ENCODE results near the gene DGKG. TPM values are rescaled to one million over a fixed set of nuclear protein-coding genes. Genes with fewer than 3 reads are reported as not detected.

The DGKG gene
- total RNA-seq, 1 donor from 2014 or later = 1.0 TPM

- DNase-seq (ENCODE audit: low read depth) = no peak
- H3K4me3 ChIP-seq (ENCODE audit: low read depth, low read length) = no peak overlapping the region
- TF ChIP-seq CTCF (conservative IDR thresholded peaks at IDR 0.05; ENCODE audit: low read depth, low read length) = no peak
These were observed 209.1 kb downstream of the DGKG start for GRCh38 chr3:186152889-186153292.

- no peak for TF ChIP-seq CTCF (conservative IDR thresholded peaks at IDR 0.05; ENCODE audit: low read depth, low read length)
- DNase-seq (ENCODE audit: low read depth) = no peak
- no peak overlapping the region for H3K4me3 ChIP-seq (ENCODE audit: low read depth, low read length)
These were observed 209.7 kb downstream of the DGKG start for GRCh38 chr3:186152361-186152798.

GRCh38 chr3:186151077-186151971 lies 210.7 kb downstream of the DGKG start:
- no peak for TF ChIP-seq CTCF (conservative IDR thresholded peaks at IDR 0.05; ENCODE audit: low read depth, low read length)
- no peak overlapping the region for H3K4me3 ChIP-seq (ENCODE audit: low read depth, low read length)
- no peak for DNase-seq (ENCODE audit: low read depth)

- TF ChIP-seq CTCF (conservative IDR thresholded peaks at IDR 0.05; ENCODE audit: low read depth, low read length) = no peak
- no peak for DNase-seq (ENCODE audit: low read depth)
These were observed 211.8 kb downstream of the DGKG start for GRCh38 chr3:186150041-186150830.

GRCh38 chr3:186149319-186149960 lies 212.6 kb downstream of the DGKG start:
- no peak for DNase-seq (ENCODE audit: low read depth)
- TF ChIP-seq CTCF (conservative IDR thresholded peaks at IDR 0.05; ENCODE audit: low read depth, low read length) = no peak

More at GRCh38 chr3:186150041-186150830, 211.8 kb downstream of the DGKG start:
- no peak overlapping the region for H3K4me3 ChIP-seq (ENCODE audit: low read depth, low read length)

GRCh38 chr3:186144257-186144656 lies 217.8 kb downstream of the DGKG start:
- H3K4me3 ChIP-seq (ENCODE audit: low read depth, low read length) = no peak overlapping the region
- no peak for TF ChIP-seq CTCF (conservative IDR thresholded peaks at IDR 0.05; ENCODE audit: low read depth, low read length)
- no peak for DNase-seq (ENCODE audit: low read depth)

More at GRCh38 chr3:186149319-186149960, 212.6 kb downstream of the DGKG start:
- no peak overlapping the region for H3K4me3 ChIP-seq (ENCODE audit: low read depth, low read length)
